ENCODE results near the gene GRID2.

The GRID2 gene

GRCh38 chr4:92970996-92971395, 667.2 kb downstream of the GRID2 start:
- no peak for FAIRE-seq

GRCh38 chr4:92988301-92988700, 684.5 kb downstream of the GRID2 start:
- no peak for FAIRE-seq

- FAIRE-seq = no peak
Observed at GRCh38 chr4:92992758-92993157, 689.0 kb downstream of the GRID2 start.

GRCh38 chr4:92994727-92995126, 691.0 kb downstream of the GRID2 start:
- FAIRE-seq = no peak

- FAIRE-seq = no peak
Observed at GRCh38 chr4:92996533-92996932, 692.8 kb downstream of the GRID2 start.

GRCh38 chr4:93000910-93001309, 697.1 kb downstream of the GRID2 start:
- no peak for FAIRE-seq

GRCh38 chr4:93002240-93002639, 698.5 kb downstream of the GRID2 start:
- FAIRE-seq = no peak

GRCh38 chr4:93016350-93016749, 712.6 kb downstream of the GRID2 start:
- no peak for FAIRE-seq

GRCh38 chr4:93018243-93018642, 714.5 kb downstream of the GRID2 start:
- no peak for FAIRE-seq

- FAIRE-seq = no peak
Observed at GRCh38 chr4:93018806-93019205, 715.0 kb downstream of the GRID2 start.

- FAIRE-seq = no peak
Observed at GRCh38 chr4:93029769-93030168, 726.0 kb downstream of the GRID2 start.

- no peak for FAIRE-seq
Observed at GRCh38 chr4:93030670-93031069, 726.9 kb downstream of the GRID2 start.

GRCh38 chr4:93031431-93032098, 727.8 kb downstream of the GRID2 start:
- FAIRE-seq = no peak

GRCh38 chr4:93042746-93043145, 739.0 kb downstream of the GRID2 start:
- FAIRE-seq = no peak

GRCh38 chr4:93053140-93053539, 749.4 kb downstream of the GRID2 start:
- FAIRE-seq = no peak

GRCh38 chr4:93061826-93062225, 758.1 kb downstream of the GRID2 start:
- FAIRE-seq = no peak

- FAIRE-seq = no peak
Observed at GRCh38 chr4:93063325-93063724, 759.6 kb downstream of the GRID2 start.

- no peak for FAIRE-seq
Observed at GRCh38 chr4:93065790-93066189, 762.0 kb downstream of the GRID2 start.

GRCh38 chr4:93066749-93067148, 763.0 kb downstream of the GRID2 start:
- no peak for FAIRE-seq

- no peak for FAIRE-seq
Observed at GRCh38 chr4:93072292-93072691, 768.5 kb downstream of the GRID2 start.

- FAIRE-seq = no peak
Observed at GRCh38 chr4:93080316-93080715, 776.5 kb downstream of the GRID2 start.

- FAIRE-seq = no peak
Observed at GRCh38 chr4:93084599-93085305, 781.0 kb downstream of the GRID2 start.

GRCh38 chr4:93086356-93086755, 782.6 kb downstream of the GRID2 start:
- FAIRE-seq = no peak

- FAIRE-seq = no peak
Observed at GRCh38 chr4:93092765-93093164, 789.0 kb downstream of the GRID2 start.

GRCh38 chr4:93103042-93103441, 799.3 kb downstream of the GRID2 start:
- FAIRE-seq = no peak

All from G401.6 (cell line).